NCI-H187 (cell line): ENCODE results near the gene MLXIP.

Experiments used
- DNase-seq, 2 experiments: peaks; one replicate each; lab custom pipeline; 2025; lab: John Stamatoyannopoulos, UW

The MLXIP gene

GRCh38 chr12:122079532-122080081 is 1.1 kb downstream of the MLXIP start:
- DNase-seq, result no peak

GRCh38 chr12:122080149-122081082 is 1.9 kb downstream of the MLXIP start:
- no peak for DNase-seq

GRCh38 chr12:122081083-122081696 is 2.6 kb downstream of the MLXIP start:
- no peak for DNase-seq

GRCh38 chr12:122081697-122082221 is 3.2 kb downstream of the MLXIP start:
- DNase-seq, result no peak

GRCh38 chr12:122082621-122083356 is 4.2 kb downstream of the MLXIP start:
- no peak for DNase-seq

- no peak for DNase-seq
These were observed 6.4 kb downstream of the MLXIP start for GRCh38 chr12:122084857-122085405.

- DNase-seq, result no peak
These were observed 7.0 kb downstream of the MLXIP start for GRCh38 chr12:122085591-122085990.

GRCh38 chr12:122086116-122086515 is 7.6 kb downstream of the MLXIP start:
- no peak for DNase-seq

DNA sequence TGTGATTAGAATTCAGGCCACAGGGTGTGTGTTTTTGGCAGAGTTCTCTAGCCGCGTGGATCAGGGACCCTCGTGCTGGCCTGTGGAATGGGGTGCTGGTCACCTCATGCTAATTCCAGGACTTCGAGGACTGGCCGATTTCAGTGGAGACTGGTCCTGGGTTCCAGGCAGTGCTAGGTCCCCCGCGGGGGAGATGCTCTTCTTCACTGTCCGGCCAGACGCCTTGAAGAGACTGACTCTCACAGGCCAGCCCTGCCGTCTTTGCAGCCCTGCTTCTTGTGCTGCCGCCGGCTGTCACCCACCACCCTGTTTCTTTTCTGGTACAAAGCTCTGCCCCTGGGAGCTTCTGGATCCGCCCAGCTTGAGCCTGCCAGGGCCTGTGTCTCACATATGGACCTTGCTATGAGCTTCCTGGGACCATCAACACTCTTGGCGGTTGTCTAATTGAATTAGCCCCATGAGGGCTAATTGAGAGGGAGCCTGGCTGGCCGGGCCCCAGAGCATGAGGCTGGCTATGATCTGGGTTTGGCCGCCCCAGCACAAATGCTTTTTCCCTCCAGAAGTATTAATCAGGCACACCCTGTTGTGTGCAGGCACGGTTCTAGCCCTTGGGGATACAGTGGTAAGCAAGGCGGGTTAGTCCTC is 8.2 kb downstream of the MLXIP start:
- no peak for DNase-seq

- DNase-seq, result no peak
These were observed 9.0 kb downstream of the MLXIP start for GRCh38 chr12:122087431-122088178.

DNA sequence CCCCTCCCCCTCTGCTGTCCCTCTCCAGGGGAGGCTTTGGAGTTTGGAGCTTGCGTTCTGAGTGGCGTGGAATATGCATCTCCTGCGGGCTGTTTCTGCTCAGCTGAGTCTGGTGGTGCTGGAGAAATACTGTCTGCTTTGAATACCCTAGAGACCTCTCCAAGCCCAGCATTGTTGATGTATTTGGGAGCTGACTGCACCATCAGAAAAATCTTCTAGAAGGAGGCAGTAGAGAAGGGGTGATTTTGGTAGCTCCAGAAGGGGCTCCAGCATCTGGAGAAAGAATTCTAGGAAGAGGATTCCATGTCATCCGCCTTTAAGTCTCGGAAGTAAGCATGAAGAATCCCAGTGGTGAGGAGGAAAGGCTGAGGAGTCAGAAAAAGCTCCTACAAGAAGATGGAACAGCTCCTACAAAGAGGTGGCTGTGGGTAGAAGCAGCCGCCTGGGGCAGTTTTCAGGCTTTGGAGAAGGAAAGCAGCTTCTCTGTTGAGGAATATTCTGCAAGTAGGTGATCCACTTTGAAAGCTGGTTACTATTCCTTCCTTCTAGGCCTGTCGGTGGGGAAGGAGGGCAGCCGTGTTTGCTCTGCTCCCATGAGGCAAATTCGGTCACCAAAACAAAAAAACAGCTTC is 9.7 kb downstream of the MLXIP start:
- no peak for DNase-seq

- DNase-seq, result no peak
These were observed 10.5 kb downstream of the MLXIP start for GRCh38 chr12:122089077-122089476.

DNA sequence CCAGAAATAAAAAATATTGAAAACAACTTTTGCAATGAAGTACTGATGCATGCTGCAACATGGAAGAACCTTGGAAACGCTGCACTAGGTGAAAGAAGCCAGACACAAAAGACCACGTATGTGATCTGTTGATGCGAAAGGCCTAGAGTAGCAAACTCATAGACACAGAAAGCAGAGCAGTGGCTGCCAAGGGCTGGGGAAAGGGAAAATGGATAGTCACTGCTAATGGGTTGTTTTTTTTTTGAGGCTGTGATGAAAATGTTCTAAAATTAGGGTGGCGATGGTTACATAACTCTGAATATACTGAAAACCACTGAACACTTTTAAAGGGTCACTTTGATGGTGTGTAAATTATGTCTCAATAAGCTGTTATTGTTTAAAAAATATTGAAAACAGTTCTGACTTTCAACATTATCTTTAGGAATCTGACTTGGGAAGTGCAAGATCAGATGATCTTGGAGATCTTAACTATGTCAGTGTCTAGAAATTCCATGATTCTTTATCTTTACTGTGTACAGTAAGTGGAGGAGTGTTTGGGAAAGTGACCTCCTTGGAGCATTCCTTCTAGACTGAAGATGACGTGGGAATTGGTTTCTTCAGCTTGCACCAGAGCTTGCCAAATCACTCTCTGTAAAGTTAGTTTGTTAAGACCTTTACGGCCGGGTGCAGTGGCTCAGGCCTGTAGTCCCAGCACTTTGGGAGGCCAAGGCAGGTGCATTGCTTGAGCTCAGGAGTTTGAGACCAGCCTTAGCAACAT is 12.4 kb downstream of the MLXIP start:
- DNase-seq, result no peak

DNA sequence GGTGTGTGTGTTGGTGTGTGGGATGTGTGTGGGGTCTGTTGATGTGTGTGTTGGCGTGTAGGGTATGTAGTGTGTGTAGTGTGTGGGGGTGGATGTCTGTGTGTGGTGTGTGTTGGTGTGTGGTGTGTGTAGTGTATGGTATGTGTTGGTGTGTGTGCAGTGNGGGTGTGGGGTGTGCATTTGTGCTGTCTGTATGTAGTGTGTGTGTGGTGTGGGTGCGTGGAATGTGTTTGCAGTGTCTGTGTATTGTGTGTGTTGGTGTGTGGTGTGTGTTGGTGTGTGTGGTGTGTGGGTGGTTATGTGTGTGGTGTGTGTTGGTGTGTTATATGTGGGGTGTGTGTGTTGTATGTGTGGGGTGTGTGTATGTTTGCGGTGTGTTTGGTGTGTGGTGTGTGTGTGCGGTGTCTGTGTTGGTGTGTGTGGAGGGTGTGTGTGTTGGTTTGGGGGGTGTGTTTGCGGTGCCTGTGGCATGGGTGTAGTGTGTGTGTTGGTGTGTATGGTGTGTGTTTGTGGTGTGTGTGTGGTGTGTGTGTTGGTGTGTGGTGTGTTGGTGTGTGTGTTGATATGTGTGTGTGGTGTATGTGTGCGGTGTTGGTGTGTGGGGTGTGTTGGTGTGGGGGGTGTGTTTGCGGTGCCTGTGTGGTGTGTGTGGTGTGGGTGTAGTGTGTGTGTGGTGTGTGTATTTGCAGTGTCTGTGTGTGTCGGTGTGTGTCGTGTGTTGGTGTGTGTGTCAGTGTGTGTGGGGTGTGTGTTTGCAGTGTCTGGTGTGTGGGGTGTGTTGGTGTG is 14.7 kb downstream of the MLXIP start:
- no peak for DNase-seq

- DNase-seq, result no peak
These were observed 15.7 kb downstream of the MLXIP start for GRCh38 chr12:122094137-122094734.

- no peak for DNase-seq
These were observed 16.4 kb downstream of the MLXIP start for GRCh38 chr12:122094735-122095631.

DNA sequence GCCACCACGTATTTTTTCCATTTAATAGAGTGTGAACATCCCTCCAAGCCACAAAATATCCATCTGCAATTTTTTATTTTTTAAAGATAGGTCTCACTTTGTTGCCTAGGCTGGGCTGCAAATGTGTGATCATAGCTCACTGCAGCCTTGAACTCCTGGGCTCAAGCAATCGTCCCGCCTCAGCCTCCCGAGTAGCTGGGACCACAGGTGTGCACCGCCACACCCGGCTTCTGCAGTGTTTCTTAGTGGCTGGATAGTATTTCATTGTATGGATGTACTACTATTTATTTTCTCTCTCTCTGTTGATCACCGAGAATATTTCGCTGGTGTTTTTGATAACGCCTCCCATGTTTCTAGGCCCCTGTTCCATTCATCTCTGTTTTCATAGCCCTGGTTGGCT is 17.5 kb downstream of the MLXIP start:
- no peak for DNase-seq
